Endodermal cell (in vitro differentiated cells): ENCODE data around the gene C4orf46. TPM values are rescaled to one million over a fixed set of nuclear protein-coding genes. Genes with fewer than 3 reads are reported as not detected.
"Not testable (repeated sequence)": the region's sequence is repeated elsewhere in the genome, so short reads cannot be mapped to it uniquely, and the experiment has no call there.

Experiments
- DNase-seq: peaks from one replicate; pipeline ENCODE4 v3.0.0-alpha.2; 2017
- H3K27ac ChIP-seq: 2 replicates; pipeline ENCODE4 v1.5.1; 2013; ENCODE audit warnings: mild to moderate bottlenecking, low read depth, low read length, moderate library complexity
- H3K27me3 ChIP-seq: 2 replicates; pipeline ENCODE4 v1.6.1; 2013; ENCODE audit warnings: mild to moderate bottlenecking, low read length, moderate library complexity; ENCODE audit not compliant: insufficient read depth, control insufficient read depth, poor library complexity, severe bottlenecking
- H3K36me3 ChIP-seq: 2 replicates; pipeline ENCODE4 v1.7.0; 2013; ENCODE audit warnings: mild to moderate bottlenecking, low read length, moderate library complexity; ENCODE audit not compliant: control insufficient read depth, insufficient read depth
- H3K4me1 ChIP-seq: one replicate; pipeline ENCODE4 v1.7.0; 2013; ENCODE audit warnings: low read length; ENCODE audit not compliant: control insufficient read depth, insufficient read depth
- H3K4me3 ChIP-seq: 2 replicates; pipeline ENCODE4 v1.5.1; 2013; ENCODE audit warnings: mild to moderate bottlenecking, low read length, moderate library complexity
- H3K9ac ChIP-seq: 2 replicates; pipeline ENCODE4 v1.6.1; 2013; ENCODE audit warnings: mild to moderate bottlenecking, low read length, moderate library complexity; ENCODE audit not compliant: poor library complexity, severe bottlenecking; ENCODE audit errors: extremely low read depth
- H3K9me3 ChIP-seq: 2 replicates; pipeline ENCODE4 v1.6.1; 2013; ENCODE audit warnings: mild to moderate bottlenecking, low read length, moderate library complexity; ENCODE audit not compliant: control insufficient read depth
- H3K27ac Mint-ChIP-seq: 2 replicates; pipeline ENCODE4 v1.8.0; 2020; ENCODE audit warnings: mixed read lengths
- H3K27me3 Mint-ChIP-seq: 2 replicates; pipeline ENCODE4 v1.8.0; 2021; ENCODE audit warnings: mild to moderate bottlenecking, mixed read lengths; ENCODE audit not compliant: insufficient read depth
- H3K36me3 Mint-ChIP-seq: 2 replicates; pipeline ENCODE4 v1.8.0; 2020; ENCODE audit warnings: low read depth, mixed read lengths
- H3K4me1 Mint-ChIP-seq: 2 replicates; pipeline ENCODE4 v1.8.0; 2020; ENCODE audit warnings: mixed read lengths
- H3K4me3 Mint-ChIP-seq: 2 replicates; pipeline ENCODE4 v1.8.0; 2020; ENCODE audit warnings: mild to moderate bottlenecking, moderate library complexity, mixed read lengths
- H3K9me3 Mint-ChIP-seq: 2 replicates; pipeline ENCODE4 v1.8.0; 2020; ENCODE audit warnings: mild to moderate bottlenecking, mixed read lengths
- CTCF ChIP-seq: fragments of 200-600 bp; sonication (generic); conservative IDR thresholded peaks from 2 replicates; pipeline ENCODE4 v1.5.0; 2021; ENCODE audit warnings: antibody characterized with exemption, mild to moderate bottlenecking
- WGBS, 2 experiments: methylation state at CpG; one replicate each; pipeline versions ENCODE4 v1.1.5 to v1.1.7; 2013; ENCODE audit warnings: missing lambda C conversion rate in 2 of 2, mixed read lengths in 1 of 2; ENCODE audit not compliant: insufficient coverage in 1 of 2, insufficient read length in 1 of 2; 5-methylcytosine and 5-hydroxymethylcytosine counted together
- total RNA-seq, 2 donors: library from RNA; stranded (reverse); fragmentation: NEBNext Ultra II Directional in 1 of 2; extraction: Animal tissue kit (Norgen Biotek cat#: 25700) in 1 of 2; gene quantifications; 2 replicates in 1 of 2; 3 replicates in 1 of 2; pipeline ENCODE4 v1.2.1, GENCODE V29; 2021

Gene C4orf46
- total RNA-seq, 2 donors from 2014 or later = 18.1 to 22.0 TPM

DNA sequence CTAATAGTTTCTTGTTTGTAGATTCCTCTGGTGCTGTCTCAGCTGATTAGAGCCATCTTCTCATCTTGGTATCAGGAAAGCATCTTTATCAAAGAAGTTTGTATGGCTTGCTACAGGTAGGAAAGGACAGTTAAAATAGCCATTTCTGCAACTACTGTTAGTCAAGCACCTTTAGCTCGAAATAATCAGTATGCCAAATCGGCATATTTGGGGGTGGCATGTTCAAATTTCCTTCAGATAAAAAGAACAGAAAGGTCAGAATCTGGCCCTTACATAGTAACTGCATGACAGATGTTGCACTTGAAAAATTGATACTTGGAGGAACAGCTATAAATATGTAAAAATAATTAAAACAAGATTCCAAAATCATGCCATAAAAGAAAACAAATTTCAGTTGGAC is 4.8 kb downstream of the C4orf46 start:
- no peaks in the 10 kb centered on the region for H3K27me3 Mint-ChIP-seq
- H3K27ac Mint-ChIP-seq = no peak overlapping the region
- Histone ChIP-seq H3K4me3 (no peak overlapping the region), H3K27me3 (no peaks in the 10 kb centered on the region), H3K9me3 (no peaks in the 10 kb centered on the region), H3K27ac (no peak overlapping the region), H3K4me1 (no peaks in the 10 kb centered on the region), H3K9ac (no peak overlapping the region), H3K36me3 (peaks cover 23% of the 10 kb centered on the region)
- 92 to 100% methylated on average over 2 of the region's 2 CpGs for WGBS, 2 experiments
- H3K4me1 Mint-ChIP-seq = peaks cover 15% of the 10 kb centered on the region
- peaks cover 17% of the 10 kb centered on the region for H3K36me3 Mint-ChIP-seq
- no peaks in the 10 kb centered on the region for H3K9me3 Mint-ChIP-seq
- DNase-seq = no peak
- H3K4me3 Mint-ChIP-seq = no peak overlapping the region
- TF ChIP-seq CTCF = no peak

DNA sequence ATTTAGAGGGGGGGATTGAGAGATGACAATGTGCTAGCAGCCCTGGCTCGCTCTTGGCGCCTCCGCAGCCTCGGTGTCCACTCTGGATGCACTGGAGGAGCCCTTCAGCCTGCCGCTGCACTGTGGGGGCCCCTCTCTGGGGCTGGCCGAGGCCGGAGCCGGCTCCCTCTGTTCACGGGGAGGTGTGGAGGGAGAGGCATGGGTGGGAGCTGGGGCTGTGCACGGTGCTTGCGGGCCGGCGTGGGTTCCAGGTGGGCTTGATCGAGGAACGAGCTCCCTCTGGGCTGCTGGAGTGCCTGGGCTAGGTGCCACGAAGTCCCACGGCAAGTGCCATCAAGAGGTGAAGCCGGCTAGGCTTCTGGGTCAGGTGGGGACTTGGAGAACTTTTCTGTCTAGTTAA is 6.9 kb downstream of the C4orf46 start:
- peaks cover 17% of the 10 kb centered on the region for H3K36me3 Mint-ChIP-seq
- 96 to 100% methylated on average over 3 to 18 of the region's 18 CpGs for WGBS, 2 experiments
- no peak overlapping the region for H3K4me3 Mint-ChIP-seq

DNA sequence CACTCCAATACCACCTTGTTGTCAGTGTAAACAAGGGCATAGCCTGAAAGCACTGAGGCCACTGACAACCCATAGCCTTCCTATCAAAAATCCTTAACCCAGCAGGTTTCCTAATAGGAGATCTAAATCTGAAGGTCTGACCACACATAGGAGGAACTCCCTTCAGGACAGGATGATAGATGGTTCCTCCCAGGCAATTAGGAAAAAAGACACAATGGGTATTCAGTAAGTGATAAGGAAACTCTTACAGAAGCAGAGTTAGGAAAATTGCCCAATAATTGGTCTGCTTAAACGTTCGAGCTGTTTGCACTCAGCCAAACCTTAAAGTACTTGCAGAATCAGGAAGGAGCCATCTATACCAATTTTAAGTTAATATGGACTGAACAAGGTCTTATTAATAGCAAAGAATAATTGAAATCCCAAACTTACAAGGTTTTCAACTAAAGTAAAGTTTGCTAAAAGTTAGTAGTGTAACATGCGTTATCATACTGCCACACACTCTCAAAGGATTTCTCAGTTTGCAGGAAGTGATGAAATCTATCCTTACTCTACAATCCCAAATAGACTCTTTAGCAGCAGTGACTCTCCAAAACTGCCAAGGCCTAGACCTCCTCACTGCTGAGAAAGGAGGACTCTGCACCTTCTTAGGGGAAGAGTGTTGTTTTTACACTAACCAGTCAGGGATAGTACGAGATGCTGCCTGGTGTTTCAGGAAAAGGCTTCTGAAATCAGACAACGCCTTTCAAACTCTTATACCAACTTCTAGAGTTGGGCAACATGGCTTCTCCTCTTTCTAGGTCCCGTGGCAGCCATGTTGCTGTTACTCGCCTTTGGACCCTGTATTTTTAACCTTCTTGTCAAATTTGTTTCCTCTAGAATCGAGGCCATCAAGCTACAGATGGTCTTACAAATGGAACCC is 7.7 kb downstream of the C4orf46 start:
- H3K9me3 Mint-ChIP-seq, H3K4me3 Mint-ChIP-seq, H3K4me3 ChIP-seq, H3K4me1 ChIP-seq, H3K27me3 ChIP-seq, H3K9me3 ChIP-seq, H3K27ac Mint-ChIP-seq, H3K27ac ChIP-seq, H3K9ac ChIP-seq, H3K27me3 Mint-ChIP-seq, DNase-seq: not testable (repeated sequence)
- Mint-ChIP-seq H3K36me3 (peaks cover 15% of the 10 kb centered on the region), H3K4me1 (peaks cover 12% of the 10 kb centered on the region)
- peaks cover 16% of the 10 kb centered on the region for H3K36me3 ChIP-seq
- WGBS, 2 experiments = 90 to 93% methylated on average over 5 to 8 of the region's 8 CpGs

More for the DNA sequence above, 6.9 kb downstream of the C4orf46 start:
- Histone ChIP-seq H3K27ac (no peak overlapping the region), H3K9me3 (no peaks in the 10 kb centered on the region), H3K4me1 (no peaks in the 10 kb centered on the region), H3K9ac (no peak overlapping the region), H3K36me3 (peaks cover 23% of the 10 kb centered on the region), H3K4me3 (no peak overlapping the region), H3K27me3 (no peaks in the 10 kb centered on the region)
- DNase-seq = no peak
- Mint-ChIP-seq H3K9me3 (no peaks in the 10 kb centered on the region), H3K27me3 (no peaks in the 10 kb centered on the region), H3K27ac (no peak overlapping the region), H3K4me1 (peaks cover 11% of the 10 kb centered on the region)
- TF ChIP-seq CTCF = no peak

DNA sequence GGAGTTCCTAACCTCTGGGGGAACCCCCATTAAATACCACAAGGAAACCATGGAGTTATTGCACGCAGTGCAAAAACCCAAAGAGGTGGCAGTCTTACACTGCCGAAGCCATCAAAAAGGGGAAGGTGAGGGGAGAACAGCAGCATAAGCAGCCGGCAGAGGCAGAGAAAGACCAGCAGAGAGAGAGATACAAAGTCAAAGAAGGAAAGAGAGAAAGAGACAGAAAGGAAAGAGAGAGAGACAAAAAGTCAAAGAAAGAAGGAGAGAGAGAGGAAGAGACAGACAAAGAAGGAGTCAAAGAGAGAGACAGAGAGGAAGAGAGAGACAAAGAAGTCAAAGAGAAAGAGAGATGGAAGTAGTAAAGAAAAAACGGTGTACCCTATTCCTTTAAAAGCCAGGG is 8.4 kb downstream of the C4orf46 start:
- not testable (repeated sequence) for DNase-seq, H3K9me3 ChIP-seq, H3K27me3 Mint-ChIP-seq, H3K27ac ChIP-seq, H3K9ac ChIP-seq, H3K36me3 ChIP-seq, H3K4me1 ChIP-seq, H3K27ac Mint-ChIP-seq, H3K4me3 ChIP-seq, H3K27me3 ChIP-seq, H3K9me3 Mint-ChIP-seq, H3K4me3 Mint-ChIP-seq
- H3K36me3 Mint-ChIP-seq = peaks cover 15% of the 10 kb centered on the region
- peaks cover 12% of the 10 kb centered on the region for H3K4me1 Mint-ChIP-seq
- whole genome bisulfite sequencing, 2 experiments = 69 to 90% methylated on average over 2 to 4 of the region's 4 CpGs
